Ammon's horn (tissue), 1 donor: Measurements from ENCODE around the gene MSANTD3.
"Not testable (repeated sequence)": the region's sequence is repeated elsewhere in the genome, so short reads cannot be mapped to it uniquely, and the experiment has no call there.

Source experiments
- DNase-seq: peaks from one replicate; pipeline ENCODE4 v3.0.0-alpha.2; 2016; ENCODE audit warnings: low spot score

Gene MSANTD3

GRCh38 chr9:100426530-100427365, at the start of gene MSANTD3:
Gene MSANTD3, plus strand, starts transcription at chr9:100427143. Its CDS starts 14,796 bp downstream, at chr9:100441939.
- DNase-seq, result peak; percentile 71

GRCh38 chr9:100379862-100380261, 47.1 kb upstream of the MSANTD3 start:
- DNase-seq, result no peak

GRCh38 chr9:100392989-100393388, 34.0 kb upstream of the MSANTD3 start:
- DNase-seq, result not testable (repeated sequence)

- no peak for DNase-seq
These were observed 32.8 kb upstream of the MSANTD3 start for GRCh38 chr9:100394032-100394695.

- peak; percentile 6 for DNase-seq
These were observed 32.1 kb upstream of the MSANTD3 start for GRCh38 chr9:100394816-100395215.

- no peak for DNase-seq
These were observed 30.2 kb upstream of the MSANTD3 start for GRCh38 chr9:100396769-100397168.

- DNase-seq, result no peak
These were observed 29.2 kb upstream of the MSANTD3 start for GRCh38 chr9:100397529-100398266.

GRCh38 chr9:100401042-100401441, 25.9 kb upstream of the MSANTD3 start:
- no peak for DNase-seq

GRCh38 chr9:100406962-100407361, 20.0 kb upstream of the MSANTD3 start:
- DNase-seq, result no peak

GRCh38 chr9:100408546-100409175, 18.3 kb upstream of the MSANTD3 start:
- no peak for DNase-seq

- DNase-seq, result no peak
These were observed 17.8 kb upstream of the MSANTD3 start for GRCh38 chr9:100409176-100409556.

- peak; percentile 97 for DNase-seq
These were observed 15.3 kb upstream of the MSANTD3 start for GRCh38 chr9:100411472-100412283.

GRCh38 chr9:100413839-100414420, 13.0 kb upstream of the MSANTD3 start:
- no peak for DNase-seq

GRCh38 chr9:100417815-100418214, 9.1 kb upstream of the MSANTD3 start:
- DNase-seq, result no peak

- no peak for DNase-seq
These were observed 7.8 kb upstream of the MSANTD3 start for GRCh38 chr9:100419166-100419565.

- not testable (repeated sequence) for DNase-seq
These were observed 5.8 kb upstream of the MSANTD3 start for GRCh38 chr9:100421116-100421515.

- DNase-seq, result no peak
These were observed 1.2 kb upstream of the MSANTD3 start for GRCh38 chr9:100425758-100426157.

GRCh38 chr9:100426189-100426529, 784 bp upstream of the MSANTD3 start:
- DNase-seq, result no peak

- DNase-seq, result peak; percentile 60
These were observed 672 bp downstream of the MSANTD3 start for GRCh38 chr9:100427366-100428263.
